Activated CD8-positive, alpha-beta memory T cell treated with anti-CD3 and anti-CD28 coated beads, Interleukin-2, amount 50 U/mL, for 48 hours (primary cell): ENCODE data around the gene LMF2.
"Not testable (repeated sequence)": the region's sequence is repeated elsewhere in the genome, so short reads cannot be mapped to it uniquely, and the experiment has no call there.

Experiments
- DNase-seq: peaks from one replicate; pipeline ENCODE4 v3.0.0-alpha.2; 2020

LMF2 gene, protein sequence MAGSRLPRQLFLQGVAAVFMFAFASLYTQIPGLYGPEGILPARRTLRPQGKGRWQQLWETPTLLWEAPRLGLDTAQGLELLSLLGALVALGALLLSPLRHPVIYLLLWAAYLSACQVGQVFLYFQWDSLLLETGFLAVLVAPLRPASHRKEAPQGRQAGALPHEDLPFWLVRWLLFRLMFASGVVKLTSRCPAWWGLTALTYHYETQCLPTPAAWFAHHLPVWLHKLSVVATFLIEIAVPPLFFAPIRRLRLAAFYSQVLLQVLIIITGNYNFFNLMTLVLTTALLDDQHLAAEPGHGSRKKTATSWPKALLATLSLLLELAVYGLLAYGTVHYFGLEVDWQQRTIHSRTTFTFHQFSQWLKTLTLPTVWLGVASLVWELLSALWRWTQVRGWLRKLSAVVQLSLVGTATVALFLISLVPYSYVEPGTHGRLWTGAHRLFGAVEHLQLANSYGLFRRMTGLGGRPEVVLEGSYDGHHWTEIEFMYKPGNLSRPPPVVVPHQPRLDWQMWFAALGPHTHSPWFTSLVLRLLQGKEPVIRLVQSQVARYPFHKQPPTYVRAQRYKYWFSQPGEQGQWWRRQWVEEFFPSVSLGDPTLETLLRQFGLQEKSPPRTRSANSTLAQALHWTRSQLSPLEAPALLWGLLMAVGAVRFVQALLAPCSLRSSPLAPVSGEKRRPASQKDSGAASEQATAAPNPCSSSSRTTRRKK

DNA sequence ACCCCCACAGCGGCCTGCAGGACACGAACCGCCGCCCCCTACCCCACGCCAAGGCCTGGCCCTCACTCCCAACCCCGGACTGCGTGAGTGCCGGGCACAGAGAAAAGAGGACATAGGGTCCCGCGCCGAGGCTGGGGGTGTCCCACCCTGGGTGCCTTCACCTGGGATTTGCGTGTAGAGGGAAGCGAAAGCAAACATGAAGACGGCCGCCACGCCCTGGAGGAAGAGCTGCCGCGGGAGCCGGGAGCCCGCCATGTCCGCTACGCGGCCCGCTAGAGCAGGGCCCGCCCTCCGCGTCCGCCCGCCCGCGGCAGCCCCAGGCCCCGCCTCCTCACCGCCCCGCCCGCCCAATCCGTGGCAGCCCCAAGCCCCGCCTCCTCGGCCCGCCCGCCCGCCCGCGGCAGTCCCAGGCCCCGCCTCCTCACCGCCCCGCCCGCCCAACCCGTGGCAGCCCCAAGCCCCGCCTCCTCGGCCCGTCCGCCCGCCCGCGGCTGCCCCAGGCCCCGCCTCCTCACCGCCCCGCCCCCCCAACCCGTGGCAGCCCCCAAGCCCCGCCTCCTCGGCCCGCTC, at the start of gene LMF2:
Gene LMF2 (minus strand): TSS at position 282 of the 570 bp plus-strand sequence. CDS start 27 bp downstream, at position 255.
- peak; percentile 96 for DNase-seq

DNA sequence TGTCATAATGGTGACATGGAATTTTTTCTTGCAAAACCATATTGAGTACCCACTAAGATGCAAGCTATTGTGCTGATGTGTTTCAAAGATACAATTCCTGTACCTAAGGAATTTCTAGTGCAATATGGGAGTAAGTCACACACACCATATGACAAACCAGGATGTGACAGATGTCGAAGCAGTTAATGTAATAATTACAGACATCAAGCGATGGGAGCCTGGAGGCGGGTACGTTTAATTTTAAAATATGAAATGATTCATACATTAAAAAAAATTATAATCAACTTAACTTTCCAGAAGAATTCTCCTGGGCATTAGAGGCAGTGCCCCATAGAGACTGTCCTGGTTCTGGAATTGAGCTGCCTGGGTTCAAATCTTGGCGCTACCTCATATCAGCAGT, 49.2 kb upstream of the LMF2 start:
- no peak for DNase-seq

- DNase-seq = no peak
These were observed 45.8 kb upstream of the LMF2 start for GRCh38 chr22:50553310-50553709.

DNA sequence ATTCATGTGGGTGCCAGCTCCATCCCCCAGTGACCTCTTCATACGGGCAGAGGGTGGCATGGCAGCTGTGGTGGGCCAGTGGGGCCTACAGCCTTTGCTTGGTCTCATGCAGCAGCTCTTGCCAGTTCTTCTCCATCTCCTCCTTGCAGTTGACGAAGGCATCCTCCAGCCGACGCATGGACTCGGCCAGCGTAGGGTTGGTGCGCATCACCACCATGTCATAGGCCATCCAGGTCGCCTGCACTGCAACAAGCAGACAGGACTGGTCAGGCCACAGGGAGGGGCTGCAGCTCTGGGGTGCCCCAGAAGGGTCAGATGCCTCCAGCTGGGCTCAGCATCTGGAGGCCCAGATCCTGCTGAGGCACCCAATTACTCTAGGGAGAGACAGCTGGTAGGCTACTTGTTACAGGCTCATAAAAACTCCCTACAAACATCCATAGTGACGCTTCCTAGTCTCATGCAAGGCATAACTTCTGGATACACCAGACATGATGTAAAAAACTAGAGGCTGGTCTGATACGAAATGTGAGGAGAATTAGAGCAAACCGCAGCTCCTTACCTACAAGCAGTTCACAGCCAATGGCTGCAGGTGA, 43.8 kb upstream of the LMF2 start:
- DNase-seq = no peak

GRCh38 chr22:50550395-50550794, 42.9 kb upstream of the LMF2 start:
- no peak for DNase-seq

DNA sequence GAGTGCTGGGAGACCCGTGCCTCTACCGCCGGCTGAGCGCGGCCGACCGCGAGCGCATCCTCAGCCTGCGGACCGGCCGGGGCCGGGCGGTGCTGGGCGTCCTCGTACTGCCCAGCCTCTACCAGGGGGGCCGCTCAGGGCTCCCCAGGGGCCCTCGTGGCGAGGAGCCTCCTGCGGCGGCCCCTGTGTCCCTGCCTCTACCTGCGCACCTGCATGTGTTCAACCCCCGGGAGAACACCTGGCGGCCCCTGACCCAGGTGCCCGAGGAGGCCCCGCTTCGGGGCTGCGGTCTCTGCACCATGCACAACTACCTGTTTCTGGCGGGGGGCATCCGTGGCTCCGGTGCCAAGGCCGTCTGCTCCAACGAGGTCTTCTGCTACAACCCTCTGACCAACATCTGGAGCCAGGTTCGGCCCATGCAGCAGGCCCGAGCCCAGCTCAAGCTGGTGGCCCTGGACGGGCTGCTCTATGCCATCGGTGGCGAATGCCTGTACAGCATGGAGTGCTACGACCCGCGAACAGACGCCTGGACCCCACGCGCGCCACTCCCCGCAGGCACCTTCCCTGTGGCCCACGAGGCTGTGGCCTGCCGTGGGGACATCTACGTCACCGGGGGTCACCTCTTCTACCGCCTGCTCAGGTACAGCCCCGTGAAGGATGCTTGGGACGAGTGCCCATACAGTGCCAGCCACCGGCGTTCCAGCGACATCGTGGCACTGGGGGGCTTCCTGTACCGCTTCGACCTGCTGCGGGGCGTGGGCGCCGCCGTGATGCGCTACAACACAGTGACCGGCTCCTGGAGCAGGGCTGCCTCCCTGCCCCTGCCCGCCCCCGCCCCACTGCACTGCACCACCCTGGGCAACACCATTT, 41.7 kb upstream of the LMF2 start:
- no peak for DNase-seq

DNA sequence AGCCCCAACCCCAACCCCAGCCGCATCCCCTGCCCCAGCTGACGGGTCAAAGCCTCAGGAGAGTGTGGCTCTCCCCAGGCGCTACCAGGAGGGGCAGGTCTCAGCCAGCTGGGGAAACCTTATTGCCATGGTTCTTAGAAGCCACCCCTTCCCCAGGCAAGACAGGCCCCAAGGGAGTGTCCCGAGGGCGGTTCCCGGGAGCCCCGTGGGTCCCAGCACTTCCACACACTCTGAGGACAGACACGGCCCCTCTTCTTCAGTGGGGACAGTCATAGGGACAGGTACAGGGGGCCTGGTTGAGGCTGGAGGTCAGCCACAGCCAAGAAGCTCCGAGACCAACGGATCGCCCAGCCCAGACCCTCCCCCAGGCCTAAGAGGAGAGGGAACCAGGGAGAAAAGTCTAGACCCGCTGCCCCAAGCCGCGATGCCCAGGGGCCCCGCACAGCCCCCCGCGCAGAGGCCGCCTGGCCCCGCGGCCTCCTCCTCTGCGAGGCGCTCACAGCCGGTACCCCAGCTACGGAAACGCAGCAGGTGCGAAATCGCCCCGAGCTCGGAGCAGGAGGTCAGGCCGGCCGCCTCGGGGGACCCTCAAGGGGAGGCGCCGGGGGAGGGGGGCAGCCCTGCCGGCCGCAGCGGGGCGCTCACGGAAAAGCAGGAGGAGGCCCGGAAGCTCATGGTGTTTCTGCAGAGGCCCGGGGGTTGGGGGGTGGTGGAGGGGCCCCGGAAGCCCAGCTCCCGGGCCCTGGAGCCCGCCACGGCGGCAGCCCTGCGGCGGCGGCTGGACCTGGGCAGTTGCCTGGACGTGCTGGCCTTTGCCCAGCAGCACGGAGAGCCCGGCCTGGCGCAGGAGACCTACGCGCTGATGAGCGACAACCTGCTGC, 40.8 kb upstream of the LMF2 start:
- DNase-seq = peak; percentile 83

DNA sequence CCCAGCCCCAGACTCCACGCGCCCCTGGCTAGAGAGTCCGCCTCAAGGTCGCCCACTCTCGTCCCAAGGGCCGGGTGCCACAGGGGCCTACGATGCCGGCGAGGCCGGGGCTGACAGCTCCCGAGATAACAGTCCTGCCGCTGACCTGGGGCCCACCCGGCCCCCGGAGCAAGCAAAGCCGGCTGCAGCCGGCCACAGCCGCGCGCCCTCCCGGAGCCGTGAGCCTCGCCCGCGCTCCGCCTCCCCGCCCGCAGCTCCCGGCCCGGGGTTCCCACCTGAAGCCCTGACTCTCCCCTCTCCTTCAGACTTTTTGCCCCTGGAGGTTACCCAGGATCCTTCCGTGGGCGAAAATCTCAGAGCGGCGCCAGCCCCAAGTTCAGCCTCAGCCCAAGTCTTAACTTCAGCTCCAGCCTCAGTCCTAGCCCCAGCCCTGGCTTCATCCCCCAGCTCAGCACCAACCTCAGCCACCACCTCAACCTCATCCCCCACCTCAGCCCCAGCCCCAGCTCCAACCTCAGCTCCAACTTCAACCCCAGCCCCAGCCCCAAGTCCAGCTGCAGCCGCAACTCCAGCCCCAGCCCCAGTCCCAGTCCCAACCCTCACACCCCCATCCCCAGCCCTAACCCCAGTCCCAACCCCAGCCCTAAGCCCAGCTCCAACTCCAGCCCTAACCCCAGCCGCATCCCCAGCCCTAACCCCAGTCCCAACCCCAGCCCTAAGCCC, 39.9 kb upstream of the LMF2 start:
- no peak for DNase-seq

DNA sequence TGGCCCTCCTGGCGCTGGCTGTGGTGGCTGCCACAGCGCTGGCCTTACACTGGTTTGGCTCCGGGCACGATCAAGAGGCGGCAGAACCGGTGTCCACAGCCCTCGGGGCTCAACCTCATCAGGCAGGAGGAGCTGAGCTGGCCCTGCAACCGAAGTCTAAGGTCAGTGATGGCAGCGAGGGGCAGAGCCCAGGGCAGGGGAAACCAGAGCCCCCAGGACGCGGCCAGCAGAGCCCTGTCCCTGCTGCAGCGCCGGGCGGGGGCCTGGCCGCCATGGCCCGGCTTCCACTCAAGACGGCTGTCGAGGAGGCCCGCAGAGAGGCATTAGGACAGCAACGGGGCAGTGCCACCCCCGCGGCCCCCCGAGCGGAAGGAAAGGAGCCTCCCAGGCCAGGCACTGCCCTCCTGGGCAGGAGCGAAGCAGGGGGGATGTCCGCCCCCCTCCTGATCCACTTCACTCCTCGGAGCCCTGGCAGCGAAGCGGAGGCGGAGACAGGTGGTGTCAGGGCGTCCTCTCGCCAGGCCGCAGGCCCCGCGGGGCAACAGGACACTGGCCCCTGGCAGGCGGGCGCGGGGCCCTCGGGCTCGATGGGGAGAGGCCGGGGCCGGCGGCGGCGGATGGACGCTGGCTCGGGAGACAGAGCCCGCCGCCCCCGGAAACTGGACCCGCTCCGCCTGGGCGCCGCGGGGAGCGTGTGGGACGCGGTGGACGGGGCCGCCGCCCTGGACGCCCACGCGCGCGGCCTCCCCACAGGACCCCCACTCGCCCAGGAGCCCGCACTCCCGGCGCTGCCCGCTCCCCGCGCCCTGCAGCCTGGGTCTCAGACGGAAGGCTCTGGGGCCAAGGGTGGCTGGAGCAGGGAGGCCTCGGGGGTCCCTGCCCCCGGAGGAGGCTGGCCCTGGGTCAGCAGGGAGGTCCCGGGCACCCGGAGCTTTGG, 39.1 kb upstream of the LMF2 start:
- no peak for DNase-seq

DNA sequence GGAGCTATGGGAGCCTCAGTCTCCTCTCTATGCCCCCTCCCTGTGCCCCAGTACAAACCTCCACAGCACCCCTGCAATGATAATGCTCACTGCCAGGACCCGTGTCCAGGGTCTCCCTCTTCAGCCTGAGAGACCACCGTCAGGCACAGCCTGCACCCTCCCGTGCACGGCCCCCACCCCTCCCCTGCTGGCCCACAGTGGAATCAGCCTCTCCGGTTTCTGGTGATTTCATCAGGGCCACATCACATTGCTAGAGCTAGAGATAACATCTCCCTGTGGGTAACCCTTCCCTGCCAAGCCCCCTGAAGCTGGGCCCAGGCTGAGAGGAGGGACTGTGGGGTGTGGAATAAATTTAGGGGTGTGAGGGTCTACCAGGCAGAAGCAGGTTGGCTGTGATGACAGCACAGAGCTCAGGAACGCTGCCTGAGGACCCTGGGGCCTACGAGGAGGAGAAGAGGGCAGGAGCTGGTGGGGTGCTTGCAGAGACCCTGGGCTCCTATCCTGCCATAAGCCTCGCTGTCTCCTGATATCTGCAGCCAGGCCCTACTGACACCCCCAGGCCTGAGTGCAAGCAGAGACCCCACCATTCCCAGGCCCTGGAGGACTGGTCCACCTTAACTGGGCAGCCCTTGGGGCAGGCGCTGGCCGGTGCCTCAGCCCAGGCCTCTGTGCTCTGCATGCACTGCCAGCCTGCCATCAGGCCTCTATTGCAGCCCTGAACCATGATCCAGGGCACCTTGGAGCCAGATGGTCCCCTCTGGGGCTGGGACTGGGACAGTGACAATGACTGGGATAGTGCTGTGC, 38.2 kb upstream of the LMF2 start, which contains the start of gene KLHDC7B:
Gene KLHDC7B (plus strand): TSS at position 378 of the 804 bp plus-strand sequence. CDS start 345 bp downstream, at position 723.
- DNase-seq = peak; percentile 75

DNA sequence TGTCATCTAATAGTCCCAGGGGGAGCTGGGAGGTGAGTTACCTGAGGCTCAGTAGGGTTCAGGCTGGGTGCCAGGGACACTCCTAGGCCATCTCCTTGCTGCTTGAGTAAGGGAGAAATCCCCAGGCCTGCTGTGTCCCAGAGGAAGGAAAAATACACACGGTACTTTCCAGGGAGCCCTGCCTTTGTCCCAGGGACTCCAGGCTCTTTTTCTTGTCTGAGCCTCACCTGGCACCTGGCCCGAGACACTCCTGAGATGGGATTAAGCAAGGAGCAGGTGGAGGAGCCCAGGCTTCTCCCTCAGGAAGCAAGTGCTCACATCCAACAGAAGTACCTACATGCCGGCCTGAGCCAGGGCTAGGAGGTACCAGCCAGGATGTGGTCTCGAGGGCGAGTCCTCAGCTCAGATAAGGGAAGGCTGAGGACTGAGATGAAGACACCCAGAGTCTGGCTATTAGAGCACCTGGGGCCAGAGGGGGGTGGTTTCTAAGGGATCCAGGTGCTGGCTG, 37.3 kb upstream of the LMF2 start:
- DNase-seq = peak; percentile 72

DNA sequence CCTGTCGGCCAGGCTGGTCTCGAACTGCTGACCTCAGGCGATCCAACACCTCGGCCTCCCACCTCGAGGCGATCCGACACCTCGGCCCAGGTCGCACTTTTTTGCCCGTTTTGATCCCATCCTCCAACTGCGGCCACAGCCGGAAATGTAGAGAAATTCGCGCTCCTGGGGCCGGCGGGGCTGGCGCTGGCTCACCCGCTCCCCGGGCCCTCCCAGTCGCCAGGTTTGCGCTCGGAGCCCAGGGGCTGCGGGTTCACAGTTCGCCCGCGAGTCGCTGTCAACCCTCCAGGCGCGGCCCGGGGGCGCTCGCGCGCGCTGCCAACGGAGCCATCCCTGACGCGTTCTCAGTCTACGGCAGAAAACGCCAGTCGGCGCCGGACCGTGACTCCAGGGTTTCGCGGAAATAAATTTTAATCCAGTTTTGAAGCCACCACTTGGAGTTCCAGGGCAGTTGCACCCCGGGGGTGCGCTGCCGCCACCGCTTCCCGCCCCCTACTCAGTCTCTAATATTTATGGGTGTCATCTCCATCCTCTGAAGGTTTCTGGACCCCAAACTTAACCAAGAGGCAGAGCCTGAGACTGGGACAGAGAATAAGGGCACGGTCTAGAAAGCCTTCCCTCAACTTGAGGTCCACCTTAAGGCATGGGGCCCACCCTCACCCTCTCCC, 36.7 kb upstream of the LMF2 start:
- DNase-seq = peak; percentile 93

DNA sequence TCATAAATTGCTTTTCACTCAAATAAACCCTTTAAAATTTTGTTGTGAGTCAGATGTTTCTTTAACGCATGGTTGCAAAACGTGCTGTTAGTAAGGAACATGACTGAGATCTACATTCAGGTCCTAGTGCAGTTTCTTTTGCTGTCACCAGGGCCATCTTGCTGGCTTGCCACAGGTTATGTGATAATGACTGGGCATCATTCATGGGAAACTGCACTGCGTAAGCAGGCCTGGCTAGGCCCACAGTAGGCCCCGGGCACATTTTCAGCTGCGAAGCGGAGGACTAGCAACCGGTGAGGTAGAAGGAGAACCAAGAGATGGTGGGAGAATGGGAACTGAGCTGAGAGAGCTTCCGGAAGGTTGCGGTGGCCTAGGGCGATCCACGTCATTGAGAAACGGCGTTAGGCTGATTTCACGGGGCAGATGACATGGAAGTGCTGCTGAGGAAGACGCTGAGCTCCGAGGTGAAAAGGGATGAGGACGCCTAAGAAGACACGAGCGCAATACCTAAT, 35.0 kb upstream of the LMF2 start:
- DNase-seq = peak; percentile 77

DNA sequence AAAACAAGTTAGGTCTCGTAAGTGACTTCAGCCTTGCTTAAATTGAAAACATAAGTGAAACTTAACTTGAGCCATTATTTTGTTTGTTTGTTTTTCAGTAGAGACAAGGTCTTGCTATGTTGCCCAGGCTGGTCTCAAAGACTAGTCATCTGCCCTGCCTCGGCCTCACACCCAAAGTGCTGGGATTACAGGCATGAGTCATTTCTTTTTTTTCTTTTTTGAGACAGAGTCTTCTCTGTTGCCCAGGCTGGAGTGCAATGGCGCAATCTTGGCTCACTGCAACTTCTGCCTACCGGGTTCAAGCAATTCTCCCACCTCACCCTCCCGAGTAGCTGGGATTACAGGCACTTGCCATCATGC, 34.1 kb upstream of the LMF2 start:
- not testable (repeated sequence) for DNase-seq

GRCh38 chr22:50540381-50540780, 32.9 kb upstream of the LMF2 start:
- DNase-seq = no peak

- DNase-seq = no peak
These were observed 30.3 kb upstream of the LMF2 start for GRCh38 chr22:50537765-50538164.

DNA sequence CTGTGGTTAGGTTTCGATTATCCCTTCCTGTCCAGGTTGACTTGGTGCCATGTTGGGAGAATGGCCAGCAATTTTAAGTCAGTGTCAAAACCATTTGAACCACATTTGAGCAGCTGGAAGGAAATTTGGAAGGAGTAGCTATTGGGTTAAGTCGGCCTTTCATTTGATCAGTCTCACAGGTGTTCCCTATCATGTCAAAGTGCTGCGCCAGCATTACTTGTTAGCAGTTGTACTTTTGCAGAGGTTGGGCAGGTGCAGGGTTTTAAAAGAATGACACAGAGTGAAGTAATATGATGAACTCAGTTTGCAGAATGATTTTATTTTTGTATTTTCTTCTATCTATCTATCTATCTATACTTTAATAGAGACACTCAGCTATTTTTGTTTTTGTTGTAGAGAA, 28.7 kb upstream of the LMF2 start:
- no peak for DNase-seq

- no peak for DNase-seq
These were observed 27.6 kb upstream of the LMF2 start for GRCh38 chr22:50535113-50535512.
